Loucy (cell line): Measurements from ENCODE around the gene SIGLEC11.
"Not testable (repeated sequence)": the region's sequence is repeated elsewhere in the genome, so short reads cannot be mapped to it uniquely, and the experiment has no call there.

Source experiments
- CTCF ChIP-seq: fragments of 200-600 bp; sonication (generic); conservative IDR thresholded peaks from 2 replicates; pipeline ENCODE4 v1.5.1; 2014; ENCODE audit warnings: mild to moderate bottlenecking, antibody characterized with exemption, low read length
- EZH2phosphoT487 ChIP-seq: fragments of 200-600 bp; IDR thresholded peaks from 2 replicates; pipeline ENCODE4 v1.6.1; 2018; ENCODE audit warnings: antibody characterized with exemption, mild to moderate bottlenecking, moderate library complexity, borderline replicate concordance

- TF ChIP-seq CTCF, EZH2phosphoT487: not testable (repeated sequence)
These were observed 1.1 kb downstream of the SIGLEC11 start for GRCh38 chr19:49959892-49960291.
